Amygdala (tissue), 56 donors: Measurements from ENCODE around the gene ADD1.
"Not testable (repeated sequence)": the region's sequence is repeated elsewhere in the genome, so short reads cannot be mapped to it uniquely, and the experiment has no call there.

Source experiments
- DNase-seq, 56 donors: peaks; one replicate each; lab custom pipeline; 2025; lab: John Stamatoyannopoulos, UW

The ADD1 gene

DNA sequence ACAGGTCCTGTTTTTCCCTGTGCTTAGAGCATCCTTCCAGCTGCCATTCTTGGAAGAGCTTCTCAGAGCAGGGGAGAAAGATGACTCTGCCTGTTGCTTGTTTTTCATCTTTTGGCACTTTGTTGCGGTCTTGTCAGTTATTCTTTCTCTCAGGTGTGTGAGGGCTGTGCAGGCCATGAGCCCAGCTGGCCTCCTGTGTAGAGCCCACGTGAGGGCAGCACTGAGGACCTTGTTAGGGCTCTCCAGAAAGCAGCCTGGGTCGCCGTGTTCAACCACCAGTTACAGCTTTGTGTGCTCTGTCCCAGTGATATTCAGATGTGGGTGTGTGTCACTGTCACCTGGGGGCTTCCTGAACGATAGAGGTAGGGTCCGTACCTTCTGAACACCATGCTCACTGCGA, 66.8 kb downstream of the ADD1 start:
- no peak for DNase-seq

DNA sequence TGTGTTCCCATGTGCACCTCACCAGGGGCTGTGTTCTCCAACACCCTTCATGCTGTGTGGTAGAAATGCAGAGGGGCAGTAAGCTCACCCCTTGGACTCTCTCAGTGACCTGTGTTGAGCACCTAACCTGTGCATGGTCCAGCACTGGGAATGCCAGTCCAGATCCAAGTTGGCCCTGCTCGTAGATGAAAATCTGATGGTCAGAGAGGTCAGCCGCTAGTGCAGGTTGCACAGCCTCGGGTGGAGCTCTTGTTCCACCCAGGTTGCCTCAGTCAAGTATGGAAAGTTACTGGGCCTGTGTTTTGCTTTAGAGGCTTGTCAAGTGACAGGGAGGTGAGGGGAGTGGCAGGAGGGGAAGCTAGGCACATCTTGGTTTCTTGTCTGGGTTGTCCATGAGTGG, 68.2 kb downstream of the ADD1 start:
- DNase-seq, result no peak

DNA sequence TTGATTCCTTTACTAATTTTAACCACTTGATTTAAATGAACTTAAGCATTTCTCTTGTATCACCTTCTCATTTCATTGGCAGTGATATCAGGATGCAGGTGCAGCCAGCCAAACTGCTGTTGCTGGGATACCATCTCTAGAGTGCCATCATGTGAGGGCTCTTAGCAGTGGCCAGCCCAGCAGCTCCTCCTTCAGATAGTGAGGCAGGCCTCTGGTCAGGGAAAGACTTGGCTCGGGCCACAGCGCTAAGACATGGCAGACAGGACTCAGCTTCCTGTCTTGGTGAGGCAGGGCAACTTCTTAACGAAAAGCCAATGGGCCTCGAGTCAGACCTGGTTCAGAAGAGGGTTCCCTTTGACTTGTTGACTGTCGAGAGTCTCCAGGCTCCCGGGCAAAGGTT, 69.5 kb downstream of the ADD1 start:
- no peak for DNase-seq

DNA sequence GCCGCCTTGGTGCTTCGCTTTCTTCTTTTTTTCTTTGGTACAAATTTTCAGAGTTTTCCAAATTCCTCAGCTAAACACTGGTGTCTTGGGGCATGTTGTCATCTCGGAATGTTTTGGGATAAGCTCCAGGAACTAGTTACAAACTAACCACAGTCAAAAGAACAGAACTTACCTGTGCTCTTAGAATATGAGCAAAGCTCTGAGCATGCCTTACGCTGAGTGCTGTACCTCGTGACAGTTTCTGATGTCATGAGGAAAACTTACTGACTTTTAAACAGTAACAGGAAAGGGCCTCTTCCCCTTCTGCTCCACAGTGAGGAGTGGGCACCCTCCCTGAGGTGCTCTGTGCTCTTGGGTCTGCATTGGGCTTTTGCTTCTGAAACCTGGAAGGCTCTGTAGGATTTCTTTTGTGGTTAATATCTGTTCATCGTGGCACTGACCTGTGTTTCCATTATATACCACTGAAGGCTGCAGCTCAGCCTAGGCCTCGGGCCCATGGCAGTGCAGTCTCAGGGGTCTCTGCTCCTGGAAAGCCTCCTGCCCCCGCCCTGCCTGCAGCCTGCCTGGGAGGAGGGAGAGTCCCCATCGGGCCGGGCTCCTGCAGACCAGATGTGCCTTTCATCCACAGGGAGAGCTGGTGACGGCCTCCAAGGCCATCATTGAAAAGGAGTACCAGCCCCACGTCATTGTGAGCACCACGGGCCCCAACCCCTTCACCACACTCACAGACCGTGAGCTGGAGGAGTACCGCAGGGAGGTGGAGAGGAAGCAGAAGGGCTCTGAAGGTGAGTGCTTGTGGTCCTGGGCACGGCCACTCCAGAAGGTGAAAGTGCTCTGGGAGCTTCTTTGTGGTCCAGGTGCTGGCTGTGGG, 70.8 kb downstream of the ADD1 start:
- DNase-seq, result no peak

DNA sequence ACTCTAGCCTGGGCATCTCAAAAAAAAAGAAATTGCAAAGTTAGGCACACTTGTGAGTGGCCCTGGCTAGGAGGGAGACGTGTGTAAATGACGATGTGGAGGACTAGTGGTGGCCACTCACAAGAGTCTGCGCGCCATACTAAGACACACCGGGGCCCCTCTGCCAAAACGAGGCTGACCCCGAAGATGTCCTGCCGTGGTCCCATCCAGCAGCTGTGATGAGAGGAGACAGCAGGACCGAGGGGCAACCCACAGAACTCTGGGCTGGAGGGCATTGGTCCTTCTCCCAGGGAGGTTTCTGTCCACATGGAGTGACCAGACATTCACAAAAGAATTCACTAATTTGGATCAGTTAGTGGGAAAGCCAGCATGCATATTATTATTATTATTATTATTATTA, 72.1 kb downstream of the ADD1 start:
- no peak for DNase-seq

DNA sequence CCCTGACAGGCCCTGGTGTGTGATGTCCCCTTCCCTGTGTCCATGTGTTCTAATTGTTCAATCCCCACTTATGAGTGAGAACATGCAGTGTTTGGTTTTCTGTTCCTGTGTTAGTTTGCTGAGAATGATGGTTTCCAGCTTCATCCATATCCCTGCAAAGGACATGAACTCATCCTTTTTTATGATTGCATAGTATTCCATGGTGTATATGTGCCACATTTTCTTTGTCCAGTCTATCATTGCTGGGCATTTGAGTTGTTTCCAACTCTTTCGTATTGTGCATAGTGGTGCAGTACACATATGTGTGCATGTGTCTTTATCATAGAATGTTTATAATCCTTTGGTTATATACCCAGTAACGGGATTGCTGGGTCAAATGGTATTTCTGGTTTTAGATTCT, 73.1 kb downstream of the ADD1 start:
- DNase-seq, result not testable (repeated sequence)

DNA sequence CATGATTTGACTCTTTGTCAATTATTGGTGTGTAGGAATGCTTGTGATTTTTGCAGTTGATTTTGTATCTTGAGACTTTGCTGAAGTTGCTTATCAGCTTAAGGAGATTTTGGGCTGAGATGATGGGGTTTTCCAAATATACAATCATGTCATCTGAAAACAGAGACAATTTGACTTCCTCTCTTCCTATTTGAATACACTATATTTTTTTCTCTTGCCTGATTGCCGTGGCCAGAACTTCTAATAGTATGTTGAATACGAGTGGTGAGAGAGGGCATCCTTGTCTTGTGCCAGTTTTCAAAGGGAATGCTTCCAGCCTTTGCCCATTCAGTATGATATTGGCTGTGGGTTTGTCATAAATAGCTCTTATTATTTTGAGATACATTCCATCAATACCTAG, 74.7 kb downstream of the ADD1 start:
- not testable (repeated sequence) for DNase-seq

DNA sequence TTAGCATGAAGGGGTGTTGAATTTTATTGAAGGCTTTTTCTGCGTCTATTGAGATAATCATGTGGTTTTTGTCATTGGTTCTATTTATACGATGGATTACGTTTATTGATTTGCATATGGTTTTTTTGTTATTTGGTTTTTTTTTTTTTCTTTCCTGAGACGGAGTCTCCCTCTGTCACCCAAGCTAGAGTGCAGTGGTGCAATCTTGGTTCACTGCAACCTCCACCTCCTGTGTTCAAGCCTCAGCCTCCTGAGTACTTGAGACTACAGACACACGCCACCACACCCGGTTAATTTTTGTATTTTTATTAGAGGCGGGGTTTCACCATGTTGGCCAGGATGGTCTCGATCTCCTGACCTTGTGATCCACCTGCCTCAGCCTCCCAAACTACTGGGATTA, 75.1 kb downstream of the ADD1 start:
- DNase-seq, result not testable (repeated sequence)

DNA sequence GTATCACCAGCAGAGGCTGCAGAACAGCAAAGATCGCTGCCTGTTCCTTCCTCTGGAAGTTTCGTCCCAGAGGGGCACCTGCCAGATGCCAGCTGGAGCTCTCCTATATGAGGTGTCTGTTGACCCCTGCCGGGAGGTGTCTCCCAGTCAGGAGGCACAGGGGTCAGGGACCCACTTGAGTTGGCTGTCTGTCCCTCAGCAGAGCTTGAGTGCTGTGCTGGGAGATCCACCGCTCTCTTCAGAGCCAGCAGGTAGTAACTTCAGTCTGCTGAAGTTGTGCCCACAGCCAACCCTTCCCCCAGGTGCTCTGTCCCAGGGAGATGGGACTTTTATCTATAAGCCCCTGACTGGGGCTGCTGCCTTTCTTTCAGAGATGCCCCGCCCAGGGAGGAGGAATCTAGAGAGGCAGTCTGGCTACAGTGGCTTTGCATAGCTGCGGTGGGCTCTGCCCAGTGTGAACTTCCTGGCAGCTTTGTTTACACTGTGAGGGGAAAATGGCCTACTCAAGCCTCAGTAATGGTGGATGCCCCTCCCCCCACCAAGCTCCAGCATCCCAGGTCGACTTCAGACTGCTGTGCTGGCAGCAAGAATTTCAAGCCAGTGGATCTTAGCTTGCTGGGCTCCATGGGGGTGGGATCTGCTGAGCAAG, 78.9 kb downstream of the ADD1 start:
- DNase-seq, result not testable (repeated sequence)

DNA sequence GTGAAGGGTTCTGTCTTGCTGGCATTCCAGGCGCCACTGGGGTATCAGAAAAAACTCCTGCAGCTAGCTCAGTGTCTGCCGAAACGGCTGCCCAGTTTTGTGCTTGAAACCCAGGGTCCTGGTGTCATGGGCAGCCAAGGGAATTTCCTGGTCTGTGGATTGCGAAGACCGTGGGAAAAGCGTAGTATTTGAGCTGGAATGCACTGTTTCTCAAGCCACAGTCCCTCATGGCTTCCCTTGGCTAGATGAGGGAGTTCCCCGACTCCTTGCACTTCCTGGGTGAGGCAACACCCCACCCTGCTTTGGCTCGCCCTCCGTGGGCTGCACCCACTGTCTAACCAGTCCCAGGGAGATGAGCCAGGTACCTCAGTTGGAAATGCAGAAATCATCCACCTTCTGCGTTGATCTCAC, 79.5 kb downstream of the ADD1 start:
- no peak for DNase-seq

DNA sequence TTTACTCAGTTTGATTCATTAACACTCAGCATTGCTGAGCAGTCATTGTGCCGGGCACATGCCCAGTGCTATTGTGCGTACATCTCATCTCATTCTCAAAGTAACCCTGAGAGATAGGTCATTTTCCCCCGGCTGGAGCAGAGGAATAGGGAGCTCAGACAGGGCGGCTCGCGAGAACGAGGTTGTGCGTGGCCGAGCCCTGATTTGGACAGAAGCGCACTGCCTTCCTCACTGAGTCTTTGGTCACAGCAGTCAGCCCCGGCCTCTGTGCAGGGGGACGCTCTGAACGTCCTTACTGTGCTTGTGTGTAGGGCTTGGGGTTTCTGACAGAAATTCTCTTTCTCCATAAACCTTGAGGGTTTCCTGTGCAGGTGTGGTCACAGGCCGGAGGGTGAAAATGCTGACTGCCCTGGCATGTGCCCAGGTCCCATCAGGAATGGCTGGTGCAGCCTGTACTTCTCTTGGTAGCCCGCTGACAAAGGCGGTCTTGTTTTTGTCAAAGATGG, 80.1 kb downstream of the ADD1 start:
- peak in 6 of 56 donors; percentile 17 to 67 (median 42) for DNase-seq

DNA sequence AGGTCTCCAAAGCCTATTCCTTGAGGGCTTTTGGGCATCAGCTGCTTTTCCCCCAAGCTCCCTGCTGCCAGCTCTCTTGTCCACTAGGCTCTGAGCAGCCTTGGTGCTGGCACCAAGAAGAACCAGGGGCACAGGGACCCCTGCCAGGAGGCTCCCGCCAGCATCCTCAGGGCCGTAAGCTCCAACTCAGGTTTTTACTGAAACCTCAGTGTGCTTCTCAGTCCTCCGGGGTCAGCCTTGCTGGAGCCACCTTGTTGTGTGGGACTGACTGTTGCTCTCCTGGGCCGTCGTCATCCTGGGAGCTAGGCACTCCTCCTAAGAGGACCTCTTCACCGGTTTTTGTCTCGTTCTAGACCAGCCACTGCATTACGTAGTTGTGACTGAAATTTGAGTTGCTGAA, 80.6 kb downstream of the ADD1 start:
- DNase-seq, result peak in 3 of 56 donors; percentile 35 to 67 (median 52)

DNA sequence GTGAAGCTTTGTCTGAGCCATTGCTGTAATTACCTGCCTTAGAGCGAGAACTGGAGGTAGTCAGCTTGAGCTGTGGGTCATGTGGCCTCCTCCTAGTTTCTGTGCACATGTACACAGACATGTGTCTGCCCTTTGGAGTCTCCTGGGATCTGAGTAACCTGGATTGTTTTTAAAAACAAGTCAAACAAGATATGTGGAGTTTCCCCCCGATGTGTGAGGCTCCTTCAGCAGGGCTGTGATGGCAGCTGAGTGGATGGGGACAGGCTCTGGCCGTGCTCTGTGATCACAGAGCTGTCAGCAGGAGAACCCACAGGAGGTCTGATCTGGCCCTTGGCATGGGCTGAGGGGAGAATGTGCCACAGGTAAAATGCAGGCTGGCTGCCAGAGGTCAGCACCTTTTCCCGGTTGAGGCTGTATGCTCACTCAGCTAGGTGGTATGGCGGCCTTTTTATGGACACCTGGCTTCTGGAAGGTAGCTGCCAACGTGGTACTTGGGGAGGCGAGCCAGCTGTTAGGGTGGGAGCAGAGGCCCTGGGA, 81.2 kb downstream of the ADD1 start:
- DNase-seq, result no peak

DNA sequence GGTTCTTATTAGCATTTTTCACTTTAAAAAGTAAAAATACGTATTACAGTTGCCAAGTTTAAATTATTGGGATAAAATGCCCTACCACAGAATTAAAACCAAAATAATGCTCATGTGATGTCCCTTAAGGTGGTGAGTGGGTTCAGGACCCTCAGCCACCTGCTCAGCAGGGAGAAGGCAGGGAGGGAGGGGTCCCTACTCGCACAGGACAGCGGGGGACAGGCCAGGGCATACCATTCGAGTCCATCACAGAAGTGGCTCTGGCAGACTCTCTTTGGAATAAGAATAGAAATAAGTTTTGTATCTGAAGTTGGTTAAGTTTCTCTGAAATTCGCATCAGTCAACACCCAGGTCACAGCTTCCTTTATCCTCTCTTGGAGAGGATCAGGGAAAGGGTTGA, 81.9 kb downstream of the ADD1 start:
- no peak for DNase-seq

DNA sequence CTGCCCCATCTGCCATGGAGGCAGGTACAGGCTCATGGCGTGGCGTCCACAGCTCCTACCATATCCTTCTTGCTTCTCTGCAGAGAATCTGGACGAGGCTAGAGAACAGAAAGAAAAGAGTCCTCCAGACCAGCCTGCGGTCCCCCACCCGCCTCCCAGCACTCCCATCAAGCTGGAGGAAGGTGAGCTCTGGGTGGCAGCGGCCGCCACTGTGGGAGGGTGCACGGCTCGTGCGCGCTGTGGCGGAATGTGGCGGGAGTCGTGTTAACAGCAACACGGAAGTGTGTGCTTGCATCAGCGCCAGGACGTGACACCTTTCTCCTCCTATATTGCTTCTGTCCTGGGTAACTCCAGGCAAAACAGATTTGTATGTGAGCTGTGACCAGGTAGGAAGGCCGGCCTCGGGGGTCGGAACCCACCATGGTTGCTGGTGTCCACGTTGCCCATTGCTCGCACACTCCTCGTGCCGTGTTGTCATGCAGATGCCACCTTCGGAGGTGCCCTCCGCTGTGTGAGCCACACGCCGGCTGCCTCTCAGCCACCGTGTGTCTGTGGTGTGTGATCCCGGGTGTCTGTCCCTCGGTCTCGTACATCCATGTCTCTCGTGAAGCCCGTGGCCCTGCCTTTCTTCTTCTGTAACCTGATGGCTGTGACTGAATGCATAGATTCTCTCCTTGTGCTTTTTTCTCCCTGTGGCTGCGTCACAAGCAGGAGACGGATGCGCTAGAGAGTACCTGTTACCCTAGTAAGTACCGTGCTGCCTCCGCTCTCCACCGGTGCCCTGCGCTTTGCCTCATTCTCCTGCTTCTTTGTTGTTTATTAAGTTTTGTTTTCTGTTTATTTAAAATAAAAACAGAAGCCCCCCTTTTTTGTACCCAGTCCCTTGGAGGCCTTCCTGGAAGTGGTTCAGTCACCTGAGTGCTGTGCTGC, 82.6 kb downstream of the ADD1 start:
- DNase-seq, result no peak

DNA sequence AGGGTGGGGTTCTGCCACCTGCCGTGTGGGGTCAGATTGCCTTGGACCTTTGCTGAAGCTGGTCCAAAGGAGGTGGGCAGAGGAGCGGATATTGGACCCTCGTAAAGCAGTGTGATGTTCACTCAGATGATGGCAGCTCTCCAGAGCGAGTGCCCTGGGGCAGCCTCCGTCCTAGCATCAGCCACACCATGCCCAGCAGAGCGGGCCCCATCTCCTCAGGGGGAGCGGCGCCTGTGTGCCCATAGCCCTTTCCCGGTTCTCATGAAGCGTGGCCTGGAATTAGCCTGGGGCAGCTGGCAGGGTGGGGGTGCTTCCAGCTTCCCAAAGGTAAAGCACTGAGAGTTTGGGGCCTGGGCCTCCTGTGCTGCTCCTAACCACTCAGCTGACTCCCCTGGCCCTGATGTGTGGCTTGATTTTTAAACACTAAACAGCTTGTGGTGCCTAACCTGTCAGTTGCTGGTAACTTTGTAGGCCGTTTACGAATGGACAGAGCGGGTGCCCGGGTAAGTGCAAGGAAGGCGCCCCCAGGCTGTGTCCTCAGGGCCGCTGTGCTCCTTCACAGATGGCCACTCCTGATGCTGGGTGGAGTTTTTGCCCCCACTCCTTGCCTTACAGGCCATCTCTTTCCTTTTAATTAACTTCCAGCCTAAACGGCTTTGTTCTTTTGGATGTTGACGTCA, 83.5 kb downstream of the ADD1 start:
- no peak for DNase-seq

DNA sequence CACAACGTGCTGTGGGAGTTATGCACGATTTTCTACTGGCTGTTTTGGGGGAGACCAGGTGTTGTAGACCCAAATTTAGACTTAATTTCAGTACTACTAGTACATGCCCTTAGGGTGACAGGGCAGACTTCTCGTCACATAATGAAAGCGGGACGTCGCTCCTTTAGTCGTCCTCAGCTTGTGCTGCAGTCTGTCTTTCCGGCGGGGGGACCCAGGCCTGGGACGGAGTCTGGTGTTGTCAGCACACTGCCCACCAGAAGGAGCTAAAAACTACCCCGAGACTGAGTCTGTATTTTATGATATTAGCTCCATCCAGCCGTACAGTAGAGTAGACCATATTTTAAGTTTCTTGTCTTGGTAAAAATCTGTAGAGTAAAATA, 84.0 kb downstream of the ADD1 start:
- DNase-seq, result no peak

DNA sequence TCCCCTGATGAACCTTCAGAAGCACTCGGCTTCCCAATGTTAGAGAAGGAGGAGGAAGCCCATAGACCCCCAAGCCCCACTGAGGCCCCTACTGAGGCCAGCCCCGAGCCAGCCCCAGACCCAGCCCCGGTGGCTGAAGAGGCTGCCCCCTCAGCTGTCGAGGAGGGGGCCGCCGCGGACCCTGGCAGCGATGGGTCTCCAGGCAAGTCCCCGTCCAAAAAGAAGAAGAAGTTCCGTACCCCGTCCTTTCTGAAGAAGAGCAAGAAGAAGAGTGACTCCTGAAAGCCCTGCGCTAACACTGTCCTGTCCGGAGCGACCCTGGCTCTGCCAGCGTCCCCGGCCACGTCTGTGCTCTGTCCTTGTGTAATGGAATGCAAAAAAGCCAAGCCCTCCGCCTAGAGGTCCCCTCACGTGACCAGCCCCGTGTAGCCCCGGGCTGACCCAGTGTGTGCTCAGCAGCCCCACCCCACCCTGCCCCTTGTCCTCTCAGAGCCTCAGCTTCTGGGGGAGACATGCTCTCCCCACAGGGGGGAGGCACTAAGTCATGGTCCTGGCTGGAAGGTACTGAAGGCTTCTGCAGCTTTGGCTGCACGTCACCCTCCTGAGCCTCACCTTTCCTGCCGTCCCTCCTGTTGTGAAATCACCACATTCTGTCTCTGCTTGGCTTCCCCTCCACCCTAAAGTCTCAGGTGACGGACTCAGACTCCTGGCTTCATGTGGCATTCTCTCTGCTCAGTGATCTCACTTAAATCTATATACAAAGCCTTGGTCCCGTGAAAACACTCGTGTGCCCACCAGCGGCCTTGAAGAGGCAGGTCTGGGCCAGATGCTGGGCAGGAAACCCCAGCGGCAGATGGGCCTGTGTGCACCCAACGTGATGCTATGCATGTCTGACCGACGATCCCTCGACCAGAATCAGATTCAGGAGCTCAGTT, 84.9 kb downstream of the ADD1 start:
- no peak for DNase-seq

DNA sequence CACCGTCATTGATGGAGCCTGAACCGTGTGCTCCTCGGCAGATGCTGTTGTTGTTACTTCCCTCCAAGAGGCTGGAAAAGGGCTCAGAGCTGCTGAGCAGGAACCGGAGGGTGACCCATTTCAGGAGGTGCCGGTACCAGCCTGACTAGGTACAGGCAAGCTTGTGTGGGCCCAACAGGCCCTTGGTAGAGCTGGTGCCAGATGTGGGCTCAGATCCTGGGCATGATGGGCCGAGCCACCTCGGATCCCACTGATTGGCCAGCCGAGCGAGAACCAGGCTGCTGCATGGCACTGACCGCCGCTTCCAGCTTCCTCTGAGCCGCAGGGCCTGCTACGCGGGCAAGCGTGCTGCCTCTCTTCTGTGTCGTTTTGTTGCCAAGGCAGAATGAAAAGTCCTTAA, 85.8 kb downstream of the ADD1 start:
- no peak for DNase-seq
